ENCODE measurements around the gene KRAS. TPM values are rescaled to one million over a fixed set of nuclear protein-coding genes. Genes with fewer than 3 reads are reported as not detected.

The KRAS gene
- total RNA-seq, 3 donors from 2014 or later: 10.6 to 15.7 (median 14.3) TPM

- Histone ChIP-seq H3K27ac (no peak overlapping the region), H3K9me3 (no peaks in the 10 kb centered on the region), H3K27me3 (no peaks in the 10 kb centered on the region), H3K4me3 (no peak overlapping the region), H3K36me3 (no peaks in the 10 kb centered on the region), H3K4me1 (peaks cover 0 to under 1% of the 10 kb centered on the region in 2 donors)
- no peak for DNase-seq (ENCODE audit: low spot score in 2 of 2)
- TF ChIP-seq POLR2A (IDR thresholded peaks at IDR 0.05) (no peak), CTCF (IDR thresholded peaks at IDR 0.05) (no peak), POLR2AphosphoS5 (IDR thresholded peaks at IDR 0.05) (no peak)
- intact Hi-C loops (cut with DNase I; ENCODE audit: low total_unique reads): no loop called here
Measured at GRCh38 chr12:25256826-25257225, 6.1 kb upstream of the KRAS start.

- no peak overlapping the region for H3K27ac ChIP-seq
- peaks cover 0 to 3% of the 10 kb centered on the region in 2 donors for H3K4me1 ChIP-seq
- H3K9me3 ChIP-seq: no peaks in the 10 kb centered on the region
- no peaks in the 10 kb centered on the region for H3K36me3 ChIP-seq
- no peak for DNase-seq (ENCODE audit: low spot score in 2 of 2)
- no peak for TF ChIP-seq CTCF (IDR thresholded peaks at IDR 0.05)
- no peak for TF ChIP-seq POLR2AphosphoS5 (IDR thresholded peaks at IDR 0.05)
- no peak for TF ChIP-seq POLR2A (IDR thresholded peaks at IDR 0.05)
- H3K27me3 ChIP-seq: no peaks in the 10 kb centered on the region
- intact Hi-C loops (cut with DNase I; ENCODE audit: low total_unique reads): no loop called here
- H3K4me3 ChIP-seq: no peak overlapping the region
Measured at GRCh38 chr12:25256005-25256404, 5.3 kb upstream of the KRAS start.

- TF ChIP-seq POLR2A (IDR thresholded peaks at IDR 0.05) (no peak), POLR2AphosphoS5 (IDR thresholded peaks at IDR 0.05) (no peak), CTCF (IDR thresholded peaks at IDR 0.05) (no peak)
- Histone ChIP-seq H3K9me3 (no peaks in the 10 kb centered on the region), H3K27ac (no peak overlapping the region), H3K36me3 (no peaks in the 10 kb centered on the region), H3K4me1 (peaks cover 0 to 3% of the 10 kb centered on the region in 2 donors), H3K27me3 (no peaks in the 10 kb centered on the region), H3K4me3 (no peak overlapping the region)
- intact Hi-C loops (cut with DNase I; ENCODE audit: low total_unique reads): no loop called here
- DNase-seq (ENCODE audit: low spot score in 2 of 2): no peak
Measured at GRCh38 chr12:25254271-25254880, 3.6 kb upstream of the KRAS start.

DNA sequence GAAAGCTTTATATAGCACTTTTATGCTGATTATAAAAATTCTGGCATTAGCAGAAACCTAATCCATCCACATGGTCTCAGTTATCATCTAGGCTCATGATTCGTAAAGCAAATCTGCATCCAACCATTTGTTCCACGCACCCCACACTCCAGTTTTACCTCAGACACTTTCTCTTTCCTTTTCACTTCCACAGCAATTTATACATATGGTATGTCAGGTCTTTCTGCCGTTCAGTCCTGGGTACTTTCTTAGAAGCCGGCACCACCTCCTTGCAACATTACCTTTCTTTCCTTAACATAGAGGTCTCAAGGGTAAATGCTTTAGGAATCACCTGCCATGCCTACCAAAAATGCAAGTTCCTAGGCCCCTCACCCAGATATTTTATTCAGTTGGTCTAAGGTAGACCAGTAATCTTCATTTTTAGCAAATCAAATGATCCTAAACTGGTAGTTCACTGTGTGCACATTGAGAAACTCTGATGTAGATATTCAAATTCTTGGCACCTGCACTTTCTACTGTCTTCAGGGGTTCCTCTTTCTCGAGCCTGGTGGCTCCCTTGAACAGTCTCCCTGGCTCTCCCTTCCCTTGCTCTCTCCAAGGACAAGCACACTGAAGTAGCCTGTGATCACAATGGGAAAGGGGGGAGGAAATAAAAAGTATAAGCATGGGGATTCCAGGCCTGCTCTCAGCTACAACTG is 2.8 kb upstream of the KRAS start:
- Histone ChIP-seq H3K27me3 (no peaks in the 10 kb centered on the region), H3K4me3 (no peak overlapping the region), H3K27ac (no peak overlapping the region), H3K36me3 (no peaks in the 10 kb centered on the region), H3K9me3 (no peaks in the 10 kb centered on the region), H3K4me1 (peaks cover 0 to 3% of the 10 kb centered on the region in 2 donors)
- no peak for DNase-seq (ENCODE audit: low spot score in 2 of 2)
- intact Hi-C loops (cut with DNase I; ENCODE audit: low total_unique reads): no loop called here
- TF ChIP-seq CTCF (IDR thresholded peaks at IDR 0.05) (no peak), POLR2AphosphoS5 (IDR thresholded peaks at IDR 0.05) (no peak), POLR2A (IDR thresholded peaks at IDR 0.05) (no peak)

DNA sequence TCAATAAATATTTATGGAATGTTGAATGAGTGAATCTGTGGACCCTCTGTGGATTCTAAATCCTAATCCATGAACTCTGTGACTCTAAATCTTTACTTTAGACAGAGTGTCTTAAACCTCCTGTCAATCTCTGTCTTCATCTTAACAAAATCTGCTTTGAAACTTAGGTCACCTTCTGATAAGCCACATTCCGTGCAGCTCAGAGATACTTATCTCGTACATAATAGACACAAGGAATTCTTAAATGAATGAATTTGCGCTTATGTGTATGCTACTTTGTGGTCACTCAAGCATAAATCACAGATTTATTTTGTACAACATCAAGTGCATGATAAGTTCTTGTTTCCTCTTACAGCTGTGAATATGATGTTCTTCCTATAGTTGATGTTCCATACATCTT is 2.2 kb upstream of the KRAS start:
- Histone ChIP-seq H3K9me3 (no peaks in the 10 kb centered on the region), H3K27ac (no peak overlapping the region), H3K27me3 (no peaks in the 10 kb centered on the region), H3K4me1 (peaks cover 0 to 3% of the 10 kb centered on the region in 2 donors), H3K4me3 (no peak overlapping the region), H3K36me3 (no peaks in the 10 kb centered on the region)
- no peak for DNase-seq (ENCODE audit: low spot score in 2 of 2)
- intact Hi-C loops (cut with DNase I; ENCODE audit: low total_unique reads): no loop called here
- no peak for TF ChIP-seq CTCF (IDR thresholded peaks at IDR 0.05)
- no peak for TF ChIP-seq POLR2A (IDR thresholded peaks at IDR 0.05)
- TF ChIP-seq POLR2AphosphoS5 (IDR thresholded peaks at IDR 0.05): no peak

Data from breast epithelium (tissue), 4 donors.